ENCODE measurements around the gene GRK6. TPM values are rescaled to one million over a fixed set of nuclear protein-coding genes. Genes with fewer than 3 reads are reported as not detected.

Gene GRK6
- total and polyA plus RNA-seq, 9 of the 15 experiments (the other 6 are each of a cell fraction or from before 2014, with no cell fraction given) = 0.63 to 122 (median 44.5) TPM

- TF ChIP-seq MYBL2 (IDR thresholded peaks at IDR 0.05; ENCODE audit: low read depth) (no peak), MYBL2 (CRISPR knock-in tag; IDR thresholded peaks at IDR 0.05; ENCODE audit: borderline replicate concordance) (no peak), RBM17 (IDR thresholded peaks at IDR 0.05; ENCODE audit: borderline replicate concordance, low read depth, low read length) (no peak), ZNF134 (CRISPR knock-in tag; conservative IDR thresholded peaks at IDR 0.05) (no peak), ZNF592 (IDR thresholded peaks at IDR 0.05) (peak; percentile 57), THRB (CRISPR knock-in tag; conservative IDR thresholded peaks at IDR 0.05) (no peak), XRCC3 (IDR thresholded peaks at IDR 0.05) (no peak), ZSCAN32 (CRISPR knock-in tag; IDR thresholded peaks at IDR 0.05) (no peak), CTCF (IDR thresholded peaks at IDR 0.05 in 2 of 3, conservative IDR thresholded peaks at IDR 0.05 in 1 of 3; ENCODE audit: insufficient read depth in 2 of 3, low read depth in 1 of 3, low read length in 3 of 3) (peak; percentile 71 to 88 (median 74)), IFI16 (CRISPR knock-in tag; IDR thresholded peaks at IDR 0.05) (no peak), NR3C1 (CRISPR knock-in tag; IDR thresholded peaks at IDR 0.05) (peak; percentile 69), SFPQ (IDR thresholded peaks at IDR 0.05; ENCODE audit: low read depth, low read length) (no peak), ZNF584 (CRISPR knock-in tag; IDR thresholded peaks at IDR 0.05; ENCODE audit: low read depth) (no peak; the same call in 1 of the 2 replicates), ZNF354B (CRISPR knock-in tag; IDR thresholded peaks at IDR 0.05) (no peak), RBFOX2 (IDR thresholded peaks at IDR 0.05; ENCODE audit: low read depth, low read length) (peak; percentile 85), HOXB6 (CRISPR knock-in tag; IDR thresholded peaks at IDR 0.05; ENCODE audit: borderline replicate concordance) (no peak), SMAD2 (IDR thresholded peaks at IDR 0.05; ENCODE audit: low read depth, low read length) (no peak)
Observed at GRCh38 chr5:177455036-177455660, 28.7 kb downstream of the GRK6 start (continued).

Measured in K562 (cell line).